ENCODE results near the gene RTN4RL1. TPM values are rescaled to one million over a fixed set of nuclear protein-coding genes. Genes with fewer than 3 reads are reported as not detected.

The RTN4RL1 gene
- total RNA-seq, 1 experiment from 2014 or later = 0.22 TPM

DNA sequence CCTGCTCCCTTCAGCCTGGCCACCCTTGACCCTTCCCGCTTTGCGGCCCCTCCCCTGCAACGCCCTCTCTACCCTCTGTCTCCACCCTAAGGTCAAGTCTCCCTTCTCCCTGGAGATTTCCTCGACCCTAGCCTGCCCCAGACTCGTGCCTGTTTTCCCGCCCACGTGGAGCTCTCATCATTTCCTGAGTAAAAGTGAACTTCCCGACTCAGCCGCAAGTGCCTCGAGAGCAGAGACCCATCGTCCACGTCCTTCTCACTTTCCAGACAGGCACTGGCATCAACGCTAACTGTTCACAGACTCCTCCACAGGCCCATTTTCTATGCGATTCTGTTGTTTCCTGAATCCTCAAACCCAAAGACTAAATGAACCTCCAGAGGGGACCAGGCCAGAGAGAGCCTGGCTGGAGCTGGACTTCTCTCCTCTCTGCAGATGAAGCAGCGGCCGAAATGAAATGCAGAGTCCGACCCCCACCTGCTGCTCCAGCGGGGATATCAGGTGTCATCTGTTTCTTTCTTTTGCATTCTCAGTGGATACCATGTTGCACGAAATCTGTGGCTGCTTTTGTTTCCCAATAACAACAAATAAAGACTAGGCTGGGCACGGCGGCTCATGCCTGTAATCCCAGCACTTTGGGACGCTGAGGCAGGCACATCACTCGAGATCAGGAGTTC is 52.5 kb downstream of the RTN4RL1 start:
- H2AFZ ChIP-seq (ENCODE audit: low read length) = no peak overlapping the region
- H2BK5ac ChIP-seq (ENCODE audit: insufficient read length, low read length) = no peak overlapping the region
- H3K27ac ChIP-seq (ENCODE audit: insufficient read length, low read depth, low read length) = no peak overlapping the region
- no peak overlapping the region for H3K56ac ChIP-seq (ENCODE audit: insufficient read length, low read depth, low read length)
- H3K4me3 Mint-ChIP-seq = no peak overlapping the region
- TF ChIP-seq, protein P1, sequence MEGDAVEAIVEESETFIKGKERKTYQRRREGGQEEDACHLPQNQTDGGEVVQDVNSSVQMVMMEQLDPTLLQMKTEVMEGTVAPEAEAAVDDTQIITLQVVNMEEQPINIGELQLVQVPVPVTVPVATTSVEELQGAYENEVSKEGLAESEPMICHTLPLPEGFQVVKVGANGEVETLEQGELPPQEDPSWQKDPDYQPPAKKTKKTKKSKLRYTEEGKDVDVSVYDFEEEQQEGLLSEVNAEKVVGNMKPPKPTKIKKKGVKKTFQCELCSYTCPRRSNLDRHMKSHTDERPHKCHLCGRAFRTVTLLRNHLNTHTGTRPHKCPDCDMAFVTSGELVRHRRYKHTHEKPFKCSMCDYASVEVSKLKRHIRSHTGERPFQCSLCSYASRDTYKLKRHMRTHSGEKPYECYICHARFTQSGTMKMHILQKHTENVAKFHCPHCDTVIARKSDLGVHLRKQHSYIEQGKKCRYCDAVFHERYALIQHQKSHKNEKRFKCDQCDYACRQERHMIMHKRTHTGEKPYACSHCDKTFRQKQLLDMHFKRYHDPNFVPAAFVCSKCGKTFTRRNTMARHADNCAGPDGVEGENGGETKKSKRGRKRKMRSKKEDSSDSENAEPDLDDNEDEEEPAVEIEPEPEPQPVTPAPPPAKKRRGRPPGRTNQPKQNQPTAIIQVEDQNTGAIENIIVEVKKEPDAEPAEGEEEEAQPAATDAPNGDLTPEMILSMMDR (conservative IDR thresholded peaks at IDR 0.05) = no peak
- no peak overlapping the region for H3K14ac ChIP-seq (ENCODE audit: insufficient read depth, low read length)
- no peak overlapping the region for H4K91ac ChIP-seq (ENCODE audit: insufficient read length, low read depth, low read length)
- no peak overlapping the region for H2AK5ac ChIP-seq (ENCODE audit: insufficient read length, low read length)
- H3K18ac ChIP-seq (ENCODE audit: insufficient read length, low read depth, low read length) = peak overlapping the region; percentile 26
- no peaks in the 10 kb centered on the region for H3K36me3 Mint-ChIP-seq (ENCODE audit: insufficient read depth in 1 of 3, low read depth in 3 of 3)
- no peaks in the 10 kb centered on the region for H3K9me3 ChIP-seq (ENCODE audit: control insufficient read depth, low read depth, low read length)
- H3K79me2 ChIP-seq (ENCODE audit: insufficient read depth, low read length) = no peaks in the 10 kb centered on the region
- no peaks in the 10 kb centered on the region for H3K27me3 ChIP-seq (ENCODE audit: insufficient read depth, low read length)
- no CpG with 5 or more reads among the region's 23 CpGs for WGBS (ENCODE audit: extremely low coverage, insufficient read length, low lambda C conversion rate)
- H3K9ac ChIP-seq (ENCODE audit: extremely low read depth, insufficient read length, low read length) = no peak overlapping the region
- no peak for DNase-seq
- H2BK12ac ChIP-seq (ENCODE audit: insufficient read length, low read depth, low read length) = no peak overlapping the region
- H3K23me2 ChIP-seq (ENCODE audit: insufficient read length, low read depth, low read length, poor library complexity, severe bottlenecking) = no peaks in the 10 kb centered on the region
- peak overlapping the region in 1 of 3 experiments; percentile 23; a peak in 1 of 7 replicates for H3K27ac Mint-ChIP-seq
- H4K8ac ChIP-seq (replicated peaks; ENCODE audit: insufficient read length, low read depth, low read length) = no peak overlapping the region
- peaks cover 50% of the 10 kb centered on the region for H3K27me3 Mint-ChIP-seq (ENCODE audit: low read depth)
- H3K9me3 Mint-ChIP-seq = no peaks in the 10 kb centered on the region; a peak in 1 of 5 replicates
- no peaks in the 10 kb centered on the region for H4K20me1 ChIP-seq (ENCODE audit: control insufficient read depth, insufficient read depth, insufficient read length)
- no peak overlapping the region for H2BK20ac ChIP-seq (ENCODE audit: low read depth, low read length, poor library complexity, severe bottlenecking)
- no peak overlapping the region for H2BK120ac ChIP-seq (ENCODE audit: low read depth, low read length, poor library complexity, severe bottlenecking)
- H3K79me1 ChIP-seq (ENCODE audit: insufficient read depth, low read depth, low read length, poor library complexity, severe bottlenecking) = no peaks in the 10 kb centered on the region
- H3K4me1 ChIP-seq (ENCODE audit: insufficient read depth, low read length) = no peaks in the 10 kb centered on the region
- no peak overlapping the region for H3T11ph ChIP-seq (ENCODE audit: low read length)
- H3K4me1 Mint-ChIP-seq = peaks cover 21 to 29% of the 10 kb centered on the region in 2 experiments
- H3K4me2 ChIP-seq (ENCODE audit: insufficient read depth, insufficient read length, low read length) = no peak overlapping the region
- no peak overlapping the region for H3K23ac ChIP-seq (ENCODE audit: insufficient read length, low read depth, low read length)
- no peak overlapping the region for H3K4ac ChIP-seq (ENCODE audit: low read depth, low read length)
- no peak overlapping the region for H4K5ac ChIP-seq (ENCODE audit: insufficient read length, low read depth, low read length)
- H2BK15ac ChIP-seq (ENCODE audit: low read depth, low read length) = no peak overlapping the region

Data from H9 (cell line).